ENCODE measurements around the gene C11orf91.
"Not testable (repeated sequence)": the region's sequence is repeated elsewhere in the genome, so short reads cannot be mapped to it uniquely, and the experiment has no call there.

C11orf91 gene
- total RNA-seq: 0.24 to 0.28 reads per million in 2 donors

- peak; percentile 97 for DNase-seq
Observed at GRCh38 chr11:33700502-33701271, at the start of gene C11orf91. TSS of gene C11orf91 (minus strand) at chr11:33700826. CDS start at chr11:33700740, 86 bp downstream.

DNA sequence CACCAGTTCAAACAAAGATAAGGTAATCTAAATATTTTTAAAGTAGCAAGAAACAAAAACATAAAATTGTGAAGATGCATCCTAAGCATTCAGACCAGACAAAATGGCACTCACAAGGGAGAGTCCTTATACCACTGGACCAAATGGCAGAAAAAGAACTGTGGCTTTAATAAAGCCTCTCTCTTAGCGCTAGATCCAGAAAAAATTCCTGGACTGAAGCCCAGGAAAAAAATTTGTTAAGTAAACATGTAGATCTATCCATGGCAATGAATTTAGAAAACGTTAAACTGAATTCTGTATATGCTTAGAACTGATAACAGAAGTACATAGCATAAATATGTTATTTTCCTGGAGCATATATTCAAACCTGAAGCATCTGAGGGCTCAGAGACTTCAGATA, 47.4 kb upstream of the C11orf91 start:
- DNase-seq: no peak

DNA sequence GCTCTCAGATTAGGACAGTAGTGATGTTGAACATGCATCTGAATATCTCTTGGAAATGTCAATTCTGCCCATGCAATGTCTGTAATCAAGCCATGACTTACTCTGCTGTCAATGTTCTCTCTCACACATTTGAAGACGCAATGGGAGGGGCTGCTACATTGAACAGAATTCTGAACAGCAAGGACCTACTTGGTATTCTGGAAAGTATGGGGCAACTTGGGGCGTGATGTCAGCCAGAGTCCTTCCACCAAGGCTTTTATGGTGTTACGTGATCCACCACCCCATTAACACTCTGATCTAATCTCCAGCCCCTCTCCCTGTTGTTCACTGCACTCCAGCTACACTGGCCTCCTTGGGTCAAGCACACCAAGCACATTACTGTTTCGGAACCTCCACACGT, 42.7 kb upstream of the C11orf91 start:
- DNase-seq: no peak

GRCh38 chr11:33742249-33742851, 41.7 kb upstream of the C11orf91 start:
- no peak for DNase-seq

DNA sequence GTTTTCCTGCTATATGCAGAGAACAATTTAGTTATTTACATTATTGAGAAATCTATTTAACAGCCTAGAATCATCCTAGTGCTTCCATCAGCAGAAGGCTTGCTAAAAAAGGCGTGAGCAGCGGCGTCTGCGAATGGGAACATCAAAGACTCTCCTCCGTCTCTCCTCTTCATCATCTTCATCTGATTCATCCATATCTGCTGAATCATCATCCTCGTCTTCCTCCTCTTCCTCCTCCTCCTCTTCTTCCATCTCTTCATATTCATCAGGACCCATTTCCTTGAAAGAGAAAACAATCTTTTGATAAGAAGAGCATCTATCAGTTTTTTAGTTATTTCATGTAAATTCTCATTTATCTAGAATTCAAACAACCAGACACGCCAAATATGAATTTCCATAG, 41.2 kb upstream of the C11orf91 start:
- no peak for DNase-seq

DNA sequence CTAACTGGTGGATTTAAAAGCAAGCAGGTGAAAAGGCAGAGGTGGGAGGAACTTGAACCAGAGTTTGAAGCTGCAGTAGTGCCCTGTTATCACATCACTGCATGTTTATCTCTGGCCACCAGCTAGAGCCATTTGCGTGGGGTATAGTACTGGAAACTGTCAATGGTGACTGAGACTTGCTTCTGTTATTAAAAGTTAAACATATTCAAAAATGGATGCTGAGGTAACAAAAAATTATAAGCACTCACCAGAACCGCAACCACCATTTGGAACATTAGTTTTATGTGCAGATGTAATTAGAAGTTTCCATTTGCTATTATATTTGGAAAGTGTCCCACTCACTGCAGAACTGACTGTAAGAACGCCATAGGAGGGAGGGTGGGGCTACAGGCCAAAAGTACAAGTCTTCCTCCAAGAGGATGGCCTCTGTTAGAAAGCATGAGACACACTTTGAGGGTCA, 36.8 kb upstream of the C11orf91 start:
- DNase-seq: no peak

DNA sequence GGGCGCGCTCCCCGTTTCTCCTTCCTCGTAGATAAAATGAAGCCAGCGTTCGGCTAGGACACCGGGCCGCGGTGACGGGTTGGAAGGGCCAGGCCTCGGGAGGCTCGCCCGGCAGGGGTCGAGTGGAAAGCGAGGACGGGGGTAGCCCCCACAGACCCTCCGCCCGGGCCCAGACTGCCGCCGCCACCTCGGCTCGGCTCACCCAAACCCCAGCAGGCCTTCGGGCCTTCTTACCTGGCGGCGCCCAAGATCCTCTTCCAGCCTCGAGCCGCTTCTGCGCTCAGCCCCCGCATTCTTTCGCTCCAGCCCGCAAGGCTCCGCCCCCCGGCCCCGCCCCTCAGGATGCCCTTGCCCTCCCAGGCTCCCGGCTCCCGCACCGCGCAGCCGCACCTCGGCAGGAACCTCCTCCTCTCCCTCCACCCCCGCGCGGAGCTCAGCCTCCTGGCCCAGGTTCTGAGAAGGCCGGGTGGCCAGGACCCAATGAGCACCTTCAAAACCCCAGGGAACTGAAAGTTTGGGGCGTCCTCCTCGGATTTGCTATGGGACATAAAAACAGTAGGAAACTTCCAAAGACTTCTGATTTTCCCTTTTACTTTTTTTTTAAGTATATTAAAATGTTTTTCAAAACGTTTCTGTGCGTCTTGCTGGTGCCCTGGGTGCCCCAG, 35.7 kb upstream of the C11orf91 start, which contains the start of gene CD59:
Gene CD59 (minus strand): TSS at position 276 of the 665 bp plus-strand sequence. CDS start 13,978 bp downstream, outside the sequence.
- DNase-seq: peak; percentile 91

- peak; percentile 26 for DNase-seq
Observed at GRCh38 chr11:33735271-33736147, 34.9 kb upstream of the C11orf91 start.

DNA sequence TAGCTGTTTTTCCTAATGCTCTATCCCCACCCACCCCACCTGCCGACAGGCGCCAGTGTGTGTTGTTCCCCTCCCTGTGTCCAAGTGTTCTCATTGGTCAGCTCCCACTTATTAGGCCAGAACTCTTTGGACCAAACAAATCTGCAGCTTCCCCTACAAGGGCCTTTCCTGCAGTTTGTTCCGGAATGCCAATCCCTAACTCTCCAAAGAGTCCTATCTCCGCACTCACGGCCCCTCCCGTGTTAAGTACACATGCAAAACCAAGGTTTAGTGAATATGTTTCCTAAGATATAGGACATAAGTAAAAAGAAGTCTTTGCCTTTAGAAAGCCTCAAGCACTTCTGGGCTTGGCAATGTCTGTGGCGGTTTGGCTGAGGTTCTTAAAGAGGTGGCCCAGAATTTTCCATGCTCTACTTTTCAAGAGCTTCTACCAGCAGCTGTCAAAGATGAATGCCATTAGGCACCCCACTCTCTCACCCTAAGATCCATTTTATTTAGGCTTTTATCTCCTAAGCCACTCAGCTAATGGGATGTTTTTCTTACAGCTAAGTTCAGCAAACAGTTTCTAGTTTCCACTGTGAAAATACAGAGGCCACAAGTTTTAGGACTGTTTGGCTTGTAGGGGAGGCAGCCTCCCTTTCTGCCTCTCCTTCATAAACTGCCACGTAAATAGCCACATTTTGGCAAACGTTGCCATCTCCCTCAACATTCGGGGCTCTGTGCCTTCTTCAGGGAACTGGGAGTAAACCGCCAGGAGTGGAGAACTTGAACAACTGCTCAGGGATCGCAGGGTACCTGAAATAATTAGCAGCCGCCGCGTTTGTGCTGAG, 34.0 kb upstream of the C11orf91 start:
- DNase-seq: no peak

GRCh38 chr11:33733980-33734379, 33.4 kb upstream of the C11orf91 start:
- no peak for DNase-seq

GRCh38 chr11:33731723-33732531, 31.3 kb upstream of the C11orf91 start:
- no peak for DNase-seq

- DNase-seq: no peak
Observed at GRCh38 chr11:33730716-33731115, 30.1 kb upstream of the C11orf91 start.

DNA sequence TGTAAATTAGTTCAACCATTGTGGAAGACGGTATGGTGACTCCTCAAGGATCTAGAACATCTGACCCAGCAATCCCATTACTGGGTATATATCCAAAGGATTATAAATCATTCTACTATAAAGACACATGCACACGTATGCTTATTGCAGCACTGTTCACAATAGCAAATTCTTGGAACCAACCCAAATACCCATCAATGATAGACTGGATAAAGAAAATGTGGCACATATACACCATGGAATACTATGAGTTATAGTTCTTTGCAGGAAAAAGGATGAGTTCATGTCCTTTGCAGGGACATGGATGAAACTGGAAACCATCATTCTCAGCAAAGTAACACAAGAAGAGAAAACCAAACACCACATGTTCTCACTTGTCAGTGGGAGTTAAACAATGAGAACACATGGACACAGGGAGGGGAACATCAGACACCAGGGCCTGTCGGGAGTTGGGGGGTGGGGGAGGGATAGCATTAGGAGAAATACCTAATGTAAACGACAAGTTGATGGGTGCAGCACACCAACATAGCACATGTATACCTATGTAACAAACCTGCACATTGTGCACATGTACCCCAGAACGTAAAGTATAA, 28.5 kb upstream of the C11orf91 start:
- DNase-seq: not testable (repeated sequence)

DNA sequence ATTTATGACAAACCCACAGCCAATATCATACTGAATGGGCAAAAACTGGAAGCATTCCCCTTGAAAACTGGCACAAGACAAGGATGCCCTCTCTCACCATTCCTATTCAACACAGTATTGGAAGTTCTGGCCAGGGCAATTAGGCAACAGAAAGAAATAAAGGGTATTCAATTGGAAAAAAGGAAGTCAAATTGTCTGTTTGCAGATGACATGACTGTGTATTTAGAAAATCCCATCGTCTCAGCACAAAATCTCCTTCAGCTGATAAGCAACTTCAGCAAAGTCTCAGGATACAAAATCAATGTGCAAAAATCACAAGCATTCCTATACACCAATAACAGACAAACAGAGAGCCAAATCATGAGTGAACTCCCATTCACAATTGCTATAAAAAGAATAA, 26.9 kb upstream of the C11orf91 start:
- DNase-seq: not testable (repeated sequence)

- DNase-seq: no peak
Observed at GRCh38 chr11:33725496-33725895, 24.9 kb upstream of the C11orf91 start.

DNA sequence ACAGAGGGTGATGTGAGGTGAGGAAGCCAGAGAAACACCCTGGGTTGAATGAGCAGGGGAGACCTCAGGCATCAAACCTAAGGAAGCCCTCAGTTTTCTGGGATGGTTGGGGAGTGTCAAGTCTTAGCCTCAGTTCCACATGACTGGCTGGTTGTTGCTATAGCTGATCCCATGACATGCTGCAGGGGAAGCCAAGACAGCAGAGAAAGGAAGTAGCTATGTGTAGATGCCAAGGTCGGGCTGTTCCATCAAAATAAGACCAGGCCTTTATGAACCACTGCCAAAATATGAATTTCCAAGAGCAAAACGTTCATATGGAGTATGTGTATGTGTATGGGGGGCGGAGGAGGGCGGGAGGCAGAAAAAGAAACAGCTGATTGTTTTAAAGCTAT, 24.0 kb upstream of the C11orf91 start:
- no peak for DNase-seq

DNA sequence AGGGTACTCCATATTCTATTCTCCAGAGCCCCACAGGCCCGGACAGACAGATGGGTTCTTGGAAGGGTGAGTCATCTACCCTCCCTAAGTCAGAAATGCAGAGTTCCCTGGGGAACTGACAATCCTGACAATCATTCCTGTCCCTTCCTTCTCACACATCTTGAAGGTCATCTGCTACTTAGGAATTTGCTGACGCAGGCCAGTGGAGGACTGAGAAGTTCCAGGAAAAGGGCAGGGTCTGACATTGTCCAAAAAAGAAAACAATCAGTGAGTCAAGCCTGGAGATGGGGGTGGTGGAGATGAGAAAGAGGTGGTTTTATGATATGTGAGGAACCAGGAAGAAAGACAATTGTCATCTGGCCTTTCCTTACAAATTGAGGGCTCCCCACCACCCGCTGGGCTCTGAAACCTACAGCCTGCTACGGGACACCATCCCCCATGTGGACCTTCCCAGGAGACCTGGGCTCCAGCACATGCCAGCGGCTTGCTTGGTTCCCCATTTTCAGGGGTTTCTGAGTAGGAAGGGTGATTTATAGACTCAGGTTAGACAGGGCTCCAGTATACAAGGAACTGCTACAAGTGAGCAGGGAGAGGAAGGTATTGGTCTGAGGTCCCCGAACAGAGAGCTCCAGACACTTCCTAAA, 22.7 kb upstream of the C11orf91 start:
- DNase-seq: no peak

DNA sequence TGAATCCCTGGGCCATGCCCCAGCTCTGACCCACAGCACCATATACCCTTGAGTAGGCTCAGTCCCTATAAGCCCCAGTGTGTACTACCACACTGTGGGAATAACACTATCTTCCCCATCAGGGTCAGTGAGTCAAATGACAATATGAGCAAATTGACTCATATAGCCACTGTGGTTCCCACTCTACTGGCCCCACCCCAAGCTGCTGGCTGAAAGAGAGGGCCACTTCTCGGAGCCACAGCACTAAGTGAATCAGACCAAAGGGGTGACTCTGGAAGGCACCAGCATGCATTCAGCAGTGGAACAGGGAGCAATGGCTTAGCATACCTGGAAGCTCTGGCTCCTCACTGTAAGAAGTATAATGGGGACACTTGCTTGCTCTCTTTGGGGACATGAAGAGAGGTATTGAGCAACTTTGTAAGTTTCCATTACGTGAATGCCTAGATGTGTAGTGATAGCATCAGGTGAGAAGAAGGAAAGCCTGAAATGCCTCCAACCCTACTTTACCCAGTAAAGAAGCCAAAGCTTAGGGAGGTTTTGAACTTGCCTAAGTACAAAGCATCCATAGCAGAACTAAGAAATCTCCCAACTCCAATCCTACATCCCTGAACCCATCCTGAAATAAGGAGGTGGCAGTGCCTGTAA, 22.1 kb upstream of the C11orf91 start:
- DNase-seq: no peak

- no peak for DNase-seq
Observed at GRCh38 chr11:33721984-33722383, 21.4 kb upstream of the C11orf91 start.

Measured in T-helper 9 cell (primary cell).